ENCODE results near the gene KCMF1.

Gene KCMF1

DNA sequence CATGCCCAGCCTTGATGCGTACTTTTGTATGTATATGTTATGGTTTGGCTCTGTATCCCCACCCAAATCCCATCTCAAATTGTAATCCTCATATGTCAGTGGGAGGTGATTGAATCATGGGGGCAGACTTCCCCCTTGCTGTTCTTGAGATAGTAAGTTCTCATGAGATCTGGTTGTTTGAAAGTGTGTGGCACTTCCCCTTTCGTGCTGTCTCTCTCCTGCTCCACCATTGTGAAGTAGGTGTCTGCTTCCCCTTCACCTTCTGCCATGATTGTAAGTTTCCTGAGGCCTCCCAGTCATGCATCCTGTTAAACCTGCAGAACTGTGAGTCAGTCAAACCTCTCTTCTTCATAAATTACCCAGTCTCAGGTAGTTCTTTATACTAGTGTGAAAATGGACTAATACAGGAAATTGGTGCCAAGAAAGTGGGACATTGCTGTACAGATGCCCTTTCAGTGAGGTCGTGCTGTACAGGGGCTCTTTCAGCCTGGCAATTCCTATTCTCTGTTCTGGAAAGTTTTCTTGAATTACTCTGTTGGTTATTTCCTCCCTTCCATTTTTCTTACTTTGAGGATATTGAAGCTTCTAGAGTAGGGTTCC lies 38.2 kb downstream of the KCMF1 start:
- TF ChIP-seq, protein P1, sequence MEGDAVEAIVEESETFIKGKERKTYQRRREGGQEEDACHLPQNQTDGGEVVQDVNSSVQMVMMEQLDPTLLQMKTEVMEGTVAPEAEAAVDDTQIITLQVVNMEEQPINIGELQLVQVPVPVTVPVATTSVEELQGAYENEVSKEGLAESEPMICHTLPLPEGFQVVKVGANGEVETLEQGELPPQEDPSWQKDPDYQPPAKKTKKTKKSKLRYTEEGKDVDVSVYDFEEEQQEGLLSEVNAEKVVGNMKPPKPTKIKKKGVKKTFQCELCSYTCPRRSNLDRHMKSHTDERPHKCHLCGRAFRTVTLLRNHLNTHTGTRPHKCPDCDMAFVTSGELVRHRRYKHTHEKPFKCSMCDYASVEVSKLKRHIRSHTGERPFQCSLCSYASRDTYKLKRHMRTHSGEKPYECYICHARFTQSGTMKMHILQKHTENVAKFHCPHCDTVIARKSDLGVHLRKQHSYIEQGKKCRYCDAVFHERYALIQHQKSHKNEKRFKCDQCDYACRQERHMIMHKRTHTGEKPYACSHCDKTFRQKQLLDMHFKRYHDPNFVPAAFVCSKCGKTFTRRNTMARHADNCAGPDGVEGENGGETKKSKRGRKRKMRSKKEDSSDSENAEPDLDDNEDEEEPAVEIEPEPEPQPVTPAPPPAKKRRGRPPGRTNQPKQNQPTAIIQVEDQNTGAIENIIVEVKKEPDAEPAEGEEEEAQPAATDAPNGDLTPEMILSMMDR (IDR thresholded peaks at IDR 0.05; ENCODE audit: unreplicated experiment in 3 of 3): no peak
- H3K27ac Mint-ChIP-seq: no peak overlapping the region
- H3K27me3 Mint-ChIP-seq (ENCODE audit: low read depth): no peaks in the 10 kb centered on the region
- no peak overlapping the region for H3K4me3 Mint-ChIP-seq
- H3K4me1 Mint-ChIP-seq: peaks cover 5% of the 10 kb centered on the region
- H3K36me3 Mint-ChIP-seq (ENCODE audit: low read depth): peaks cover 52% of the 10 kb centered on the region
- peaks cover 12% of the 10 kb centered on the region for H3K9me3 Mint-ChIP-seq

DNA sequence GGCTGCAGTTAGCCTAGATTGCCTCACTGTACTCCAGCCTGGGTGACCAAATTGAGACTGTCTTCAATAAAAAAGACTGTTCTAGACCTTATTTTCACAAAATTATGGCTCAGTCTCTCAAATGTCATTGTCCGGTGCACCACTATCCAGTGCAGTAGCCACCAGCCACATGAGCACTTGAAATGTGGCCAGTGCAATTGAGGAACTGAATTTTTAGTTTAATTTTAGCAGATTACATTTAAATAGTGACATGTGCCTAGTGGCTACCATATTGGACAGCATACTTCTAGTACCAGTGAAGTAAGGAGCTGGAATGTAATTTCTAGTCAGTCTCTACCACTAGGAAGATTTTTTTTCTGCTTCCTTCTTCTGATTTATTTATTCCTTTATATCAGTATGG lies 39.4 kb downstream of the KCMF1 start:
- Mint-ChIP-seq H3K9me3 (peaks cover 12% of the 10 kb centered on the region), H3K36me3 (ENCODE audit: low read depth) (peaks cover 48% of the 10 kb centered on the region), H3K4me3 (no peak overlapping the region), H3K4me1 (peaks cover 13% of the 10 kb centered on the region), H3K27me3 (ENCODE audit: low read depth) (no peaks in the 10 kb centered on the region), H3K27ac (no peak overlapping the region)
- TF ChIP-seq, protein P1 (IDR thresholded peaks at IDR 0.05; ENCODE audit: unreplicated experiment in 3 of 3): no peak

DNA sequence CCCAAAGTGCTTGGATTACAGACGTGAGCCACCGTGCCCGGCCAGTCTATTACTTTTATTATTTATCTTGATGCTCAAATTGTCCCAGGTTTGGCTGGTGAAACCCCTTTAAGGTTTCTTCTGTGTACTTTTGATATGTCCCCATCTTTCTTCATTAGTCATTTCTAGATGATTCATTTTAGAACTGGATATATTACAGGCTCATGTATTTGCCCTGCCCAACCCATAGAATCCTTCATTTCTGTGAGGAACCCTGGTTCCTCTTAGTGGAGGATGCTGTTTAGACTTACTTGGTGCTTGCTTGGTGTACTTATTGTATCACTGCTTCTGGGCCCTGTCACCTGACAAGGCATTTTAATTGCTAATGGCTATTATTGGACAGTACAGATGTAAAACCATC lies 40.1 kb downstream of the KCMF1 start:
- Mint-ChIP-seq H3K9me3 (peaks cover 12% of the 10 kb centered on the region), H3K4me1 (peaks cover 19% of the 10 kb centered on the region), H3K27ac (no peak overlapping the region), H3K36me3 (ENCODE audit: low read depth) (peaks cover 42% of the 10 kb centered on the region), H3K4me3 (no peak overlapping the region), H3K27me3 (ENCODE audit: low read depth) (no peaks in the 10 kb centered on the region)
- TF ChIP-seq, protein P1 (IDR thresholded peaks at IDR 0.05; ENCODE audit: unreplicated experiment in 3 of 3): no peak

DNA sequence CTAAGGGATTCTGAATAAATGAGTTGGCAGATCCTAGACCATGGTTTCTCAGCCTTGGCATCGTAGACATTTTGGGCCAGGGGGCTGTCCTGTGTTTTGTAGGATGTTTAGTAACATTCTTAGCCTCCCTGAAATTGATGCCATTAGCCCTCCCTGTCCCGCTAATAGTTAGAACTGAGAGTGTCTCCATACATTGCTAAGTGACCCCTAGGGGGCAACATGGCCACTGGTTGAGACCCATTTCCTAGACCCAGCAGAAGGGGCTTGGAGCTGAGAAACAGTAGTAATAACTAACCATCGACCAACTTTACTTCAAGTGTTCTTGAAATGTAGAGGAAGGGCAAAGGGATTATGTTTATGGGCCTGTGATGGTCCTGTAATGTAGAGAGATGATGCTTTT lies 40.8 kb downstream of the KCMF1 start:
- Mint-ChIP-seq H3K4me3 (no peak overlapping the region), H3K9me3 (peaks cover 12% of the 10 kb centered on the region), H3K36me3 (ENCODE audit: low read depth) (peaks cover 38% of the 10 kb centered on the region), H3K27me3 (ENCODE audit: low read depth) (no peaks in the 10 kb centered on the region), H3K4me1 (peaks cover 24% of the 10 kb centered on the region), H3K27ac (no peak overlapping the region)
- TF ChIP-seq, protein P1 (IDR thresholded peaks at IDR 0.05; ENCODE audit: unreplicated experiment in 3 of 3): no peak

DNA sequence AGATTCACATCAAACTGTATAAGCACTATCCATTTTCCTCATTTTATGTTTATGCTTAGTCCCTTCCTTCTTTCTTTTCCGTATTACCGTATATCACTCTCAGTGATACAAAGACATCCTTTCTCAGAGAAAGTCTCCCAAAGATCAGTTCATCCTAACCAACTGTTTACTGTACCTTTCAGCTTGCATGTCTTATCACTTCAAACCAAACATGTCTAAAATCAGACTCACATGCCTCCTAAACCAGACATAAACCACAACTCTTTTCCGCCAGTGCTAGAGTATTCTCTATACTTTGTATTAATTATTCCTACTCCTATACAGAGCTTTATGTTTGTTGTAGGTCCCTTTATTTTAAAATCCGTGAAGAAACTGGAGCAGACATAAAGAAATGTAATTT lies 41.5 kb downstream of the KCMF1 start:
- H3K4me1 Mint-ChIP-seq: peaks cover 28% of the 10 kb centered on the region

DNA sequence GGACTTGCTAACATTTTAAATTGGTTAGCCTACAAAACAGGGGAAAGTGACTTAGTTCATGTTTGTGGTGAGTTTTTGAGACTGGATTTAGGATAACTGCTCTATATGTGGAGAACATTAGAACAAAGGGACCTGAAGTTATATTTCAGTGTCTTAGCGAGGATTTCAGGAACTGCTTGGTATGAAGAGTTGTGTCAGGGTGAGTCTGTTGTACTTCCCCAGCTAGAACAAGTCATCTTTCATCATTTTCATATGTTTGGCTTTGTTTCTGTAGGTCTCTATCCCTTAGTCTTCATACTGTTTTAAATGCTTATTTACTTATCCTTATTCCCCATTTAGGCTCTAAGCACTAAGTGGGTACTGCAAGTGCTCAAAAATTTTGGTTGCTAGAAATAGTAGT lies 41.9 kb downstream of the KCMF1 start:
- H3K4me1 Mint-ChIP-seq: peaks cover 32% of the 10 kb centered on the region
- peaks cover 27% of the 10 kb centered on the region for H3K36me3 Mint-ChIP-seq (ENCODE audit: low read depth)
- TF ChIP-seq, protein P1 (IDR thresholded peaks at IDR 0.05; ENCODE audit: unreplicated experiment in 3 of 3): no peak
- H3K9me3 Mint-ChIP-seq: peaks cover 6% of the 10 kb centered on the region
- H3K4me3 Mint-ChIP-seq: no peak overlapping the region
- no peaks in the 10 kb centered on the region for H3K27me3 Mint-ChIP-seq (ENCODE audit: low read depth)
- H3K27ac Mint-ChIP-seq: no peak overlapping the region

More for the DNA sequence above, 41.5 kb downstream of the KCMF1 start:
- TF ChIP-seq, protein P1 (IDR thresholded peaks at IDR 0.05; ENCODE audit: unreplicated experiment in 3 of 3): no peak
- Mint-ChIP-seq H3K4me3 (no peak overlapping the region), H3K9me3 (peaks cover 7% of the 10 kb centered on the region), H3K27ac (no peak overlapping the region), H3K27me3 (ENCODE audit: low read depth) (no peaks in the 10 kb centered on the region), H3K36me3 (ENCODE audit: low read depth) (peaks cover 31% of the 10 kb centered on the region)
